ENCODE data around the gene CWC15. TPM values are rescaled to one million over a fixed set of nuclear protein-coding genes. Genes with fewer than 3 reads are reported as not detected.

Gene CWC15
- total RNA-seq, 1 donor from 2014 or later: 71.8 TPM

DNA sequence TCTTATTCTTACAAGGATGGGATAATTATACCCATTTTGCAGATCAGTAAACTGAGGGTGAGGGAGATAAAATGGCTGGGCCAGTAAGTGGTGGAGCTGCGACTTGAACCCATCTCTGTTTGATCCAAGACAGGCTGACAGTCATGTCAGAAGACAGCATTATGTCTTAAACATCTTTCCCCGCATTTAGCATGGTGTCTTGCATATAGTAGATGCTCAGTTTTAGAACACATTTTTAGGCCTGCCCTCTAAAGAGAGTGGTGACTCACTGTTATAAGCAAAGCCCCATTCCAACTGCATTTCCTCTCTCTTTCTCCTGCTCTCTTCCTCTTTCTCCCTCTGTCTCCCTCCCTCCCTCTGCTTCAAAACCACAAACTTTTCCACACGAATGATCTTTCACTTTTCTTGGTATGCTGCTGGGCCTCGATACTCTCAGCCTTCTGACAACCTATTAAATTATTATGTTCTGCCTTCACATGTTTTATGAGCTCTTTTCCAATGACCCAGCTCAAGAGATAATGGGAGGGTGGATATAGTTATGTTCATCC lies 25.2 kb downstream of the CWC15 start:
- no peak for DNase-seq (ENCODE audit: low spot score in 2 of 2, unreplicated experiment in 2 of 2)
- TF ChIP-seq, protein P1, sequence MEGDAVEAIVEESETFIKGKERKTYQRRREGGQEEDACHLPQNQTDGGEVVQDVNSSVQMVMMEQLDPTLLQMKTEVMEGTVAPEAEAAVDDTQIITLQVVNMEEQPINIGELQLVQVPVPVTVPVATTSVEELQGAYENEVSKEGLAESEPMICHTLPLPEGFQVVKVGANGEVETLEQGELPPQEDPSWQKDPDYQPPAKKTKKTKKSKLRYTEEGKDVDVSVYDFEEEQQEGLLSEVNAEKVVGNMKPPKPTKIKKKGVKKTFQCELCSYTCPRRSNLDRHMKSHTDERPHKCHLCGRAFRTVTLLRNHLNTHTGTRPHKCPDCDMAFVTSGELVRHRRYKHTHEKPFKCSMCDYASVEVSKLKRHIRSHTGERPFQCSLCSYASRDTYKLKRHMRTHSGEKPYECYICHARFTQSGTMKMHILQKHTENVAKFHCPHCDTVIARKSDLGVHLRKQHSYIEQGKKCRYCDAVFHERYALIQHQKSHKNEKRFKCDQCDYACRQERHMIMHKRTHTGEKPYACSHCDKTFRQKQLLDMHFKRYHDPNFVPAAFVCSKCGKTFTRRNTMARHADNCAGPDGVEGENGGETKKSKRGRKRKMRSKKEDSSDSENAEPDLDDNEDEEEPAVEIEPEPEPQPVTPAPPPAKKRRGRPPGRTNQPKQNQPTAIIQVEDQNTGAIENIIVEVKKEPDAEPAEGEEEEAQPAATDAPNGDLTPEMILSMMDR (IDR thresholded peaks at IDR 0.05; ENCODE audit: unreplicated experiment): no peak
- H3K27me3 Mint-ChIP-seq (ENCODE audit: low read depth): no peaks in the 10 kb centered on the region
- no peak overlapping the region for H3K4me3 Mint-ChIP-seq
- peak overlapping the region; percentile 64 for H3K27ac Mint-ChIP-seq
- H3K9me3 Mint-ChIP-seq: no peaks in the 10 kb centered on the region
- H3K36me3 Mint-ChIP-seq: no peaks in the 10 kb centered on the region
- H3K4me1 Mint-ChIP-seq: peaks cover 9% of the 10 kb centered on the region

DNA sequence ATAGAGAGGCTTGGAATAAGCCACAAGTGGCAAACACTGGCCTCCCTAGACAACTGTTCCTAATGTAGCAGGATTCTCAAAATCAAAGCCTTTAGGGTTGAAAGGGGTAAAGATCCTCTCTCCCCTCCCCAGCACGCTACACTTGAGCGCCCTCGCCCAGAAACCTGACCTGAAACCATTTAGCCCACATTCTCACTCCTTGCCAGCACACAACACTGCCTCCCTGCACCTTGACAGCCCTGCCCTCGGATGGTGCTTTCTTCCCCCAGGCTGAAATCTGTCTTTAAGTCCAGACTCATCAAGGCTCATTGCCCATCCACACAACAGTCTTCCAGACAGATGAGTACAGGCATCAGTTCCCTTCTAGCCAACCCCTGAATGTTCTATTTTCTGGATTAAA lies 26.5 kb downstream of the CWC15 start:
- H3K36me3 Mint-ChIP-seq: no peaks in the 10 kb centered on the region
- DNase-seq (ENCODE audit: low spot score in 2 of 2, unreplicated experiment in 2 of 2): no peak
- H3K4me1 Mint-ChIP-seq: peaks cover 9% of the 10 kb centered on the region
- no peak overlapping the region for H3K27ac Mint-ChIP-seq
- no peak overlapping the region for H3K4me3 Mint-ChIP-seq
- H3K27me3 Mint-ChIP-seq (ENCODE audit: low read depth): no peaks in the 10 kb centered on the region
- H3K9me3 Mint-ChIP-seq: no peaks in the 10 kb centered on the region
- TF ChIP-seq, protein P1 (IDR thresholded peaks at IDR 0.05; ENCODE audit: unreplicated experiment): no peak

DNA sequence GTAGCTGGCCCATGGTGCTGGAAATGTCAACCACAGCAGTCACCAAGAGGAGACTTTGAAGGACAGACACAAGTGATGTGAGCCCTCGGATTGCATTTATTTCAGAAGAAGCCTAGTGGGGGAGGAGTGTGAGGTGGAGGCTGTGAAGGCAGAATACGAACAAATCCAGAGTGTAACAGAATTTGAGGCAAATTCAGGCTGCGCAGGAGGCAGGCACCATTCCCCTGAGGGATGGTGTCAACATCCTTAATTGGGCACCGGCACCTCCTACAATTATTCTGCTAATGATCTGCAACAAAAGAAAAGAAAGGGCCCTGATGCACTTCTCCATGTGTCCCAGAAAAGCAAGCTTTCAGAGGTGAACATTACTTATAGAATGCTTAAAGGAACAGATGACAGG lies 32.2 kb downstream of the CWC15 start:
- Mint-ChIP-seq H3K4me1 (peaks cover 14% of the 10 kb centered on the region), H3K27ac (no peak overlapping the region), H3K27me3 (ENCODE audit: low read depth) (no peaks in the 10 kb centered on the region), H3K36me3 (no peaks in the 10 kb centered on the region), H3K9me3 (no peaks in the 10 kb centered on the region), H3K4me3 (no peak overlapping the region)
- TF ChIP-seq, protein P1 (IDR thresholded peaks at IDR 0.05; ENCODE audit: unreplicated experiment): no peak
- no peak for DNase-seq (ENCODE audit: low spot score in 2 of 2, unreplicated experiment in 2 of 2)

GRCh38 chr11:94939346-94939745 lies 34.0 kb downstream of the CWC15 start:
- TF ChIP-seq, protein P1 (IDR thresholded peaks at IDR 0.05; ENCODE audit: unreplicated experiment): no peak
- H3K36me3 Mint-ChIP-seq: no peaks in the 10 kb centered on the region
- no peak for DNase-seq (ENCODE audit: low spot score in 2 of 2, unreplicated experiment in 2 of 2)
- peaks cover 26% of the 10 kb centered on the region for H3K4me1 Mint-ChIP-seq
- H3K27ac Mint-ChIP-seq: no peak overlapping the region
- H3K9me3 Mint-ChIP-seq: no peaks in the 10 kb centered on the region
- no peaks in the 10 kb centered on the region for H3K27me3 Mint-ChIP-seq (ENCODE audit: low read depth)
- H3K4me3 Mint-ChIP-seq: no peak overlapping the region

DNA sequence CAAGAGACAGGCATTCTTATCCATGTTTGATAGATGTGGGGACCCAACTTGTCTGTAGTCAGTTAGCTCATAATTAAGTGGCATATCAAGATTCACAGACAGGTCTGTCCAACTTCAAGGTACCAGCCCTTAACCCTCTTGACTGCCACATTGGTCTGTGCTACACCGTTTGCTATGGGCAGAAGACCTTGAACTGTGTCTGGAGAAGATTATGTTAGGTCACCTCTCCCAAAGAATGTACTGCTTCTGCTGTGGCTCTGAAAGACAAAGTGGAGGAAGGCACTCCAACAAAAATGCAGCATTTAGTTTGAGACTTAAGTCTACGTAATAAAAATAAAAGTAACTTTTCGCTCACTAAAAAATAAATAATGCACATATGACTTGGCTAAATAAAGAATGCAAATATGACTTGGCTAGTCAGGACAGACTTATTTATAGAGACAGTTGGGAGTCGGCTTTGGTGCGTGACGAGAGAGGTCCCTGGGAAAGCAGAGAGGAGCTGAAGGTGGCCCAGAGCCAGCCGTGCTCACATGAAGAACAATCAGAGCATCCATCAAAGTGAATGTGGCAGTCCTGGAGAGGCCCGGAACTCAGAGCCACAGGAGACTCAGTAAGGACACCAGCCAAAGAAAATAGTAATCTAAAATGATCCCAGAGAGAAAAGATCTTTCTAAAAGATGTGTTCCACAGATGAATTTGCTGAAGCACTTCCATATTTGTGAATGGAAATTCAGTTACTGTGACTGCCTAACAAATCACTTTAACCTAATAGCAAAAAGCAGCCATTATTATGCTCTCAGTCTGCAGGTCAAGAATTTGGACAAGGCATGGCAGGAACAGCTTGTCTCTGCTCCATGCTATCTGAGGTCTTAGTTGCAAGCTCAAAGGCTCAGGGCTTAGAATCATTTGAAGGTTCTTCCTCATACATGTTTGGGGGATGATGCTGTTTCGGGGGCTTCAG lies 35.0 kb downstream of the CWC15 start:
- Mint-ChIP-seq H3K4me3 (no peak overlapping the region), H3K36me3 (no peaks in the 10 kb centered on the region), H3K4me1 (peaks cover 34% of the 10 kb centered on the region), H3K9me3 (no peaks in the 10 kb centered on the region), H3K27ac (peak overlapping the region; percentile 82), H3K27me3 (ENCODE audit: low read depth) (no peaks in the 10 kb centered on the region)
- TF ChIP-seq, protein P1 (IDR thresholded peaks at IDR 0.05; ENCODE audit: unreplicated experiment): no peak
- peak in 1 of 2 experiments; percentile 45 for DNase-seq (ENCODE audit: low spot score in 2 of 2, unreplicated experiment in 2 of 2)

Data from mesothelial cell of epicardium (in vitro differentiated cells).